Immature natural killer cell (primary cell): ENCODE results near the gene ATMIN. TPM values are rescaled to one million over a fixed set of nuclear protein-coding genes. Genes with fewer than 3 reads are reported as not detected.
A peak's percentile ranks its signal among the peaks of the same experiment; 100 is the strongest.

ENCODE experiments used
- DNase-seq, 3 donors: peaks; one replicate each; pipeline ENCODE4 v3.0.0; 2022; ENCODE audit warnings: mixed read lengths in 1 of 3
- H3K27ac Mint-ChIP-seq, 6 donors: one replicate each; pipeline ENCODE4 v1.8.0; 2020; ENCODE audit warnings: mixed read lengths in 6 of 6, mild to moderate bottlenecking in 5 of 6, inconsistent platforms in 4 of 6, moderate library complexity in 3 of 6
- H3K27me3 Mint-ChIP-seq, 3 donors: one replicate each; pipeline ENCODE4 v1.8.0; 2020 to 2021; ENCODE audit warnings: low read depth in 3 of 3, mild to moderate bottlenecking in 3 of 3, mixed read lengths in 3 of 3, moderate library complexity in 3 of 3, inconsistent platforms in 1 of 3
- H3K36me3 Mint-ChIP-seq, 3 donors: one replicate each; pipeline ENCODE4 v1.8.0; 2020; ENCODE audit warnings: mixed read lengths in 3 of 3, inconsistent platforms in 2 of 3, mild to moderate bottlenecking in 2 of 3
- H3K4me1 Mint-ChIP-seq, 2 donors: one replicate each; pipeline ENCODE4 v1.8.0; 2020; ENCODE audit warnings: inconsistent platforms in 2 of 2, mild to moderate bottlenecking in 2 of 2, mixed read lengths in 2 of 2, moderate library complexity in 1 of 2
- H3K4me3 Mint-ChIP-seq, 5 donors: one replicate each; pipeline ENCODE4 v1.8.0; 2020; ENCODE audit warnings: mild to moderate bottlenecking in 5 of 5, mixed read lengths in 5 of 5, inconsistent platforms in 3 of 5, moderate library complexity in 3 of 5
- H3K9me3 Mint-ChIP-seq, 6 donors: one replicate each; pipeline ENCODE4 v1.8.0; 2020; ENCODE audit warnings: mild to moderate bottlenecking in 6 of 6, mixed read lengths in 6 of 6, inconsistent platforms in 4 of 6, moderate library complexity in 3 of 6
- polyA plus RNA-seq, 3 donors: library from polyadenylated mRNA; unstranded; fragments of 300-500 nt; fragmentation: Illumina TruSeq; gene quantifications; one replicate each; pipeline ENCODE4 v1.2.3, GENCODE V29; 2021

ATMIN gene
- polyA plus RNA-seq, 3 donors from 2014 or later = 25.4 to 51.0 (median 26.4) TPM

- H3K4me3 Mint-ChIP-seq = no peak overlapping the region
- no peaks in the 10 kb centered on the region for H3K4me1 Mint-ChIP-seq
These were observed 31.0 kb downstream of the ATMIN start for GRCh38 chr16:81066681-81067080.

GRCh38 chr16:81067166-81067565 lies 31.5 kb downstream of the ATMIN start:
- no peak overlapping the region for H3K4me3 Mint-ChIP-seq
- no peak for DNase-seq
- no peaks in the 10 kb centered on the region for H3K36me3 Mint-ChIP-seq
- no peaks in the 10 kb centered on the region for H3K9me3 Mint-ChIP-seq
- no peaks in the 10 kb centered on the region for H3K4me1 Mint-ChIP-seq
- no peak overlapping the region for H3K27ac Mint-ChIP-seq
- peaks cover 0 to 13% (median 1%) of the 10 kb centered on the region in 3 donors for H3K27me3 Mint-ChIP-seq

More at GRCh38 chr16:81066681-81067080, 31.0 kb downstream of the ATMIN start:
- DNase-seq = no peak
- Mint-ChIP-seq H3K36me3 (no peaks in the 10 kb centered on the region), H3K9me3 (no peaks in the 10 kb centered on the region), H3K27me3 (peaks cover 0 to 10% (median 1%) of the 10 kb centered on the region in 3 donors), H3K27ac (no peak overlapping the region)

- Mint-ChIP-seq H3K36me3 (no peaks in the 10 kb centered on the region), H3K27ac (no peak overlapping the region), H3K9me3 (no peaks in the 10 kb centered on the region), H3K27me3 (peaks cover 0 to 13% (median 1%) of the 10 kb centered on the region in 3 donors), H3K4me1 (no peaks in the 10 kb centered on the region), H3K4me3 (no peak overlapping the region)
- DNase-seq = no peak
These were observed 33.4 kb downstream of the ATMIN start for GRCh38 chr16:81069063-81069462.

- no peak for DNase-seq
- Mint-ChIP-seq H3K4me1 (no peaks in the 10 kb centered on the region), H3K27ac (no peak overlapping the region), H3K4me3 (no peak overlapping the region), H3K27me3 (peaks cover 0 to 15% (median 1%) of the 10 kb centered on the region in 3 donors), H3K9me3 (no peaks in the 10 kb centered on the region), H3K36me3 (peaks cover 0 to 3% (median 0%) of the 10 kb centered on the region in 3 donors)
These were observed 35.3 kb downstream of the ATMIN start for GRCh38 chr16:81070979-81071378.

- H3K36me3 Mint-ChIP-seq = peaks cover 0 to 3% (median 0%) of the 10 kb centered on the region in 3 donors
- H3K27me3 Mint-ChIP-seq = peaks cover 0 to 15% (median 1%) of the 10 kb centered on the region in 3 donors
- no peak overlapping the region for H3K4me3 Mint-ChIP-seq
- no peaks in the 10 kb centered on the region for H3K4me1 Mint-ChIP-seq
- no peak overlapping the region for H3K27ac Mint-ChIP-seq
- no peak for DNase-seq
- H3K9me3 Mint-ChIP-seq = no peaks in the 10 kb centered on the region
These were observed 36.2 kb downstream of the ATMIN start for GRCh38 chr16:81071805-81072204.

- no peak overlapping the region for H3K27ac Mint-ChIP-seq
- DNase-seq = no peak
- H3K9me3 Mint-ChIP-seq = no peaks in the 10 kb centered on the region
- H3K36me3 Mint-ChIP-seq = peaks cover 0 to 3% (median 0%) of the 10 kb centered on the region in 3 donors
- H3K4me3 Mint-ChIP-seq = no peak overlapping the region
- peaks cover 0 to 15% (median 1%) of the 10 kb centered on the region in 3 donors for H3K27me3 Mint-ChIP-seq
- peaks cover 7% of the 10 kb centered on the region in 2 donors for H3K4me1 Mint-ChIP-seq
These were observed 38.1 kb downstream of the ATMIN start for GRCh38 chr16:81073560-81074330.

- Mint-ChIP-seq H3K27me3 (peaks cover 0 to 5% (median 0%) of the 10 kb centered on the region in 3 donors), H3K27ac (no peak overlapping the region), H3K4me1 (peaks cover 7% of the 10 kb centered on the region in 2 donors), H3K36me3 (peaks cover 0 to 3% (median 0%) of the 10 kb centered on the region in 3 donors), H3K4me3 (no peak overlapping the region), H3K9me3 (no peaks in the 10 kb centered on the region)
- DNase-seq = peak; percentile 93 to 96 (median 95)
These were observed 41.0 kb downstream of the ATMIN start for GRCh38 chr16:81076566-81077075.

GRCh38 chr16:81077076-81077940 lies 41.7 kb downstream of the ATMIN start, which contains the start of gene C16orf46:
Gene C16orf46, minus strand, starts transcription at chr16:81077238. Its CDS starts 13,283 bp downstream, at chr16:81063955.
- Mint-ChIP-seq H3K27me3 (peaks cover 0 to 3% (median 0%) of the 10 kb centered on the region in 3 donors), H3K9me3 (no peaks in the 10 kb centered on the region), H3K4me3 (peak within 1 kb of the TSS in 1 of 5 donors; percentile 24), H3K36me3 (peaks cover 0 to 3% (median 0%) of the 10 kb centered on the region in 3 donors), H3K4me1 (peaks cover 7% of the 10 kb centered on the region in 2 donors), H3K27ac (peak within 1 kb of the TSS in 2 of 6 donors; percentile 21 to 55)
- peak; percentile 98 for DNase-seq

GRCh38 chr16:81080233-81080632 lies 44.6 kb downstream of the ATMIN start:
- Mint-ChIP-seq H3K36me3 (no peaks in the 10 kb centered on the region), H3K27me3 (peaks cover 0 to 2% (median 0%) of the 10 kb centered on the region in 3 donors), H3K27ac (peak overlapping the region in 2 of 6 donors; percentile 31 to 36), H3K4me1 (peaks cover 7% of the 10 kb centered on the region in 2 donors), H3K4me3 (no peak overlapping the region), H3K9me3 (no peaks in the 10 kb centered on the region)
- no peak for DNase-seq

GRCh38 chr16:81081014-81081413 lies 45.4 kb downstream of the ATMIN start:
- Mint-ChIP-seq H3K4me3 (no peak overlapping the region), H3K27me3 (peaks cover 0 to 2% (median 0%) of the 10 kb centered on the region in 3 donors), H3K4me1 (peaks cover 7% of the 10 kb centered on the region in 2 donors), H3K9me3 (no peaks in the 10 kb centered on the region), H3K27ac (no peak overlapping the region), H3K36me3 (no peaks in the 10 kb centered on the region)
- no peak for DNase-seq

- peaks cover 0 to 1% (median 0%) of the 10 kb centered on the region in 3 donors for H3K27me3 Mint-ChIP-seq
- H3K4me3 Mint-ChIP-seq = no peak overlapping the region
- no peak for DNase-seq
- H3K27ac Mint-ChIP-seq = no peak overlapping the region
- no peaks in the 10 kb centered on the region for H3K9me3 Mint-ChIP-seq
- no peaks in the 10 kb centered on the region for H3K4me1 Mint-ChIP-seq
- no peaks in the 10 kb centered on the region for H3K36me3 Mint-ChIP-seq
These were observed 53.2 kb downstream of the ATMIN start for GRCh38 chr16:81088836-81089235.

GRCh38 chr16:81094771-81095251 lies 59.2 kb downstream of the ATMIN start:
- no peaks in the 10 kb centered on the region for H3K9me3 Mint-ChIP-seq
- DNase-seq = no peak
- H3K4me1 Mint-ChIP-seq = peaks cover 6 to 10% of the 10 kb centered on the region in 2 donors
- peaks cover 0 to 4% (median 0%) of the 10 kb centered on the region in 3 donors for H3K27me3 Mint-ChIP-seq
- peak overlapping the region; percentile 63 to 78 (median 76) for H3K4me3 Mint-ChIP-seq
- no peak overlapping the region for H3K27ac Mint-ChIP-seq
- no peaks in the 10 kb centered on the region for H3K36me3 Mint-ChIP-seq

- no peak for DNase-seq
- Mint-ChIP-seq H3K27ac (no peak overlapping the region), H3K9me3 (no peaks in the 10 kb centered on the region), H3K4me1 (peaks cover 6 to 10% of the 10 kb centered on the region in 2 donors), H3K36me3 (no peaks in the 10 kb centered on the region), H3K4me3 (peak overlapping the region; percentile 63 to 77 (median 67)), H3K27me3 (peaks cover 0 to 4% (median 0%) of the 10 kb centered on the region in 3 donors)
These were observed 60.0 kb downstream of the ATMIN start for GRCh38 chr16:81095653-81095952.
